Kidney (tissue), 14 donors: ENCODE data around the gene DMC1. TPM values are rescaled to one million over a fixed set of nuclear protein-coding genes. Genes with fewer than 3 reads are reported as not detected.
"Not testable (repeated sequence)": the region's sequence is repeated elsewhere in the genome, so short reads cannot be mapped to it uniquely, and the experiment has no call there.

Experiments
- DNase-seq, 5 donors: peaks; one replicate each; pipeline ENCODE4 v3.0.0-alpha.2; 2013 to 2020
- FAIRE-seq: peaks from 2 replicates; lab custom pipeline; 2012; peaks lifted over from hg19 to GRCh38; lab: Jason Lieb, UNC
- H3K27ac ChIP-seq, 2 donors: one replicate each; pipeline ENCODE4 v1.7.0; 2013; ENCODE audit warnings: low read depth in 2 of 2, low read length in 2 of 2, inconsistent platforms in 1 of 2
- H3K27me3 ChIP-seq: one replicate; pipeline ENCODE4 v1.7.1; 2013; ENCODE audit warnings: low read length, inconsistent platforms; ENCODE audit not compliant: control insufficient read depth, insufficient read depth
- H3K36me3 ChIP-seq, 3 donors: one replicate each; pipeline versions ENCODE4 v1.7.0 to v1.7.1; 2013; ENCODE audit warnings: low read length in 3 of 3, control low read depth in 1 of 3, inconsistent platforms in 1 of 3; ENCODE audit not compliant: insufficient read depth in 3 of 3, control insufficient read depth in 2 of 3
- H3K4me1 ChIP-seq, 3 donors: one replicate each; pipeline versions ENCODE4 v1.7.0 to v1.7.1; 2013; ENCODE audit warnings: low read length in 3 of 3, inconsistent platforms in 1 of 3, low read depth in 1 of 3; ENCODE audit not compliant: control insufficient read depth in 2 of 3, insufficient read depth in 2 of 3
- H3K4me3 ChIP-seq, 3 donors: one replicate each; pipeline versions ENCODE4 v1.7.0 to v1.8.1; 2013; ENCODE audit warnings: low read length in 3 of 3, control low read depth in 1 of 3, inconsistent platforms in 1 of 3
- H3K9ac ChIP-seq, 3 donors: one replicate each; pipeline versions ENCODE4 v1.7.0 to v1.7.1; 2013; ENCODE audit warnings: low read length in 3 of 3, control low read depth in 1 of 3, inconsistent platforms in 1 of 3
- H3K9me3 ChIP-seq, 3 donors: one replicate each; pipeline versions ENCODE4 v1.7.0 to v1.7.1; 2013; ENCODE audit warnings: low read length in 3 of 3, control low read depth in 1 of 3, inconsistent platforms in 1 of 3; ENCODE audit not compliant: control insufficient read depth in 2 of 3, insufficient read depth in 1 of 3
- intact Hi-C: fragments of 100-400 bp; cut with DNase I; formaldehyde crosslinking; loops from one replicate; pipeline ENCODE4 v1.11.1; 2022
- polyA plus RNA-seq: library from polyadenylated mRNA; stranded (reverse); fragments of 350-450 nt; fragmentation: Illumina TruSeq; extraction: RNeasy Lipid Tissue Mini Kit (QIAGEN cat#74804); gene quantifications from one replicate; pipeline ENCODE4 v1.2.3, GENCODE V29; 2014; ENCODE audit warnings: low read depth, low replicate concordance; ENCODE audit not compliant: insufficient read depth
- total RNA-seq: library from RNA; stranded (reverse); fragmentation: NEBNext Ultra II Directional; extraction: Animal tissue kit (Norgen Biotek cat#: 25700); gene quantifications from one replicate; pipeline ENCODE4 v1.2.1, GENCODE V29; 2021
- TF ChIP-seq, protein P1 (sequence below): IDR thresholded peaks from 3 replicates; pipeline ENCODE4 v1.5.1; 2012; ENCODE audit warnings: mild to moderate bottlenecking, moderate library complexity, borderline replicate concordance; ENCODE audit not compliant: insufficient read depth; ENCODE audit errors: extremely low read depth
- donor health status: control.
- donor health status: control.
- donor health status: control.
- donor health status: control.
- donor health status: control.
- donor health status: DM: yes; HTN: yes; CAD: no.
- donor health status: Normal renal cell carcinoma (clear cell type).

The DMC1 gene
- total and polyA plus RNA-seq, 2 donors from 2014 or later, result 0.66 TPM; not detected in 1

DNA sequence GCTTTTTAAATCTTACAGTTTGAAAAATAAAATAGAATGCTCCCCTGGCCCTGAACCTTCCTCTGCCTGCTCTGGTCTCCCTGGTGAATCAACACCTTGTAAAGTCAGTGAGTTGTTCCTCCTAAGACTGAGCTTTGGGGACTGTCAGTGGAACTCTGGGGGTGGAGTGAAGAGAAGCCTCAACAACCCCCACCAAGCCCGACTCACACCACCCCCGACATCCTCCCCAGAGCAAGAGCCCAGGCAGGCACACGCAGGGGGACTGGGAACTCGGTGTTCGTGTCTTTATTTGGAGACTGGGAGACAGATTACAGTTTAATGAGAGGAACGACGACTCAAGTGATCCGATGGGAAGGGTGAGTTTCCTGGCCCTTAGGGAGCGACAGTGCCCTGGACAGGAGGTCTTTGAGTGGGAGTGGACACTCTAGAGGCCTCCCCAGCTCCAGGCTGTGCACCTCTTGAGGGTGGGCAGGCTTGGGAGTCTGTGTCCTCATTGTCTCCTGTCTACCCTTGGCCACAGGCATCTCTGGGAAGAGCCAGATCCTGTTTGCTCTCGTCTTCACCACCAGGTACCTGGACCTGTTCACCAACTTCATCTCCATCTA lies 95.9 kb downstream of the DMC1 start:
- intact Hi-C loops, result no loop called here
- DNase-seq, result peak in 1 of 5 donors; percentile 35

DNA sequence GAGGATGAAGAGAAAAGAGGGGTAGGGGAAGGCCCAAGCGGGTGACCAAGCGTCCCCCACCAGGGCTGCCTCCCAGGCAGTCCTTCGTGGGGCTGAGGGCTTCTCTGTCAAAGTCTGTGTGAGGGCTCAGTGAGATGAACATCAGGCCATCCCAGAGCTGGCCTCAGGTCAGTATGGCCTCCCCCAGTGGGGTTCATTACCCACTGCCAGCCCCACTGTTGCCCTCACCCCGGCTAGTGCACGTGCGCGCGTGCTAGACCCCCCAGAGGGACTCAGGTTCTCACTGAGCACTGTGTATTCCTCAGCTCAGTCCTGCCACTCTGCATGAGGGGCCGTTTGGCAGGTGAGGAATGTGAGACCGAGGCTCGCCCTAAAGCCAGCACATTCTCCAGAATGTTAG lies 98.7 kb downstream of the DMC1 start:
- no peak overlapping the region for H3K9ac ChIP-seq
- FAIRE-seq (no peak), DNase-seq (peak in 2 of 5 donors; percentile 29 to 60)

More for the DNA sequence above, 95.9 kb downstream of the DMC1 start:
- H3K9me3 ChIP-seq, result no peaks in the 10 kb centered on the region
- H3K4me1 ChIP-seq, result no peaks in the 10 kb centered on the region
- no peak for FAIRE-seq
- no peaks in the 10 kb centered on the region for H3K36me3 ChIP-seq
- H3K27me3 ChIP-seq, result no peaks in the 10 kb centered on the region
- TF ChIP-seq, protein P1, sequence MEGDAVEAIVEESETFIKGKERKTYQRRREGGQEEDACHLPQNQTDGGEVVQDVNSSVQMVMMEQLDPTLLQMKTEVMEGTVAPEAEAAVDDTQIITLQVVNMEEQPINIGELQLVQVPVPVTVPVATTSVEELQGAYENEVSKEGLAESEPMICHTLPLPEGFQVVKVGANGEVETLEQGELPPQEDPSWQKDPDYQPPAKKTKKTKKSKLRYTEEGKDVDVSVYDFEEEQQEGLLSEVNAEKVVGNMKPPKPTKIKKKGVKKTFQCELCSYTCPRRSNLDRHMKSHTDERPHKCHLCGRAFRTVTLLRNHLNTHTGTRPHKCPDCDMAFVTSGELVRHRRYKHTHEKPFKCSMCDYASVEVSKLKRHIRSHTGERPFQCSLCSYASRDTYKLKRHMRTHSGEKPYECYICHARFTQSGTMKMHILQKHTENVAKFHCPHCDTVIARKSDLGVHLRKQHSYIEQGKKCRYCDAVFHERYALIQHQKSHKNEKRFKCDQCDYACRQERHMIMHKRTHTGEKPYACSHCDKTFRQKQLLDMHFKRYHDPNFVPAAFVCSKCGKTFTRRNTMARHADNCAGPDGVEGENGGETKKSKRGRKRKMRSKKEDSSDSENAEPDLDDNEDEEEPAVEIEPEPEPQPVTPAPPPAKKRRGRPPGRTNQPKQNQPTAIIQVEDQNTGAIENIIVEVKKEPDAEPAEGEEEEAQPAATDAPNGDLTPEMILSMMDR, result no peak
- no peak overlapping the region for H3K4me3 ChIP-seq
- H3K9ac ChIP-seq, result no peak overlapping the region
- no peak overlapping the region for H3K27ac ChIP-seq

DNA sequence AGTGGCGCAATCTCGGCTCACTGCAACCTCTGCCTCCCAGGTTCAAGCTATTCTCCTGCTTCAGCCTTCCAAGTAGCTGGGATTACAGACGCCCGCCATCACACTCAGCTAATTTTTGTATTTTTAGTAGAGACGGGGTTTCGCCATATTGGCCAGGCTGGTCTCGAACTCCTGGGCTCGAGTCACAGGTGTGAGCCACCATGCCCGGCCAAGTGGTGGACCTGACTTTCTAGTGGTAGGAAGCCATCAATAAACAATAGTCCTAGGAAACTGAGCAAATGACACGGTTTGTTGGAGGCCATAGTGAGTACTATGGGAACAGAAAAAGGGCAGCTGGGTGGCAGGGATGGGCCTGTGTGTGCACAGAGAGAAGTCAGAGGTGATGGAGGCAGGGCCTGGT lies 99.8 kb downstream of the DMC1 start:
- DNase-seq, result peak in 1 of 5 donors; percentile 41
- H3K4me1 ChIP-seq, H3K4me3 ChIP-seq, H3K27ac ChIP-seq, H3K36me3 ChIP-seq, intact Hi-C loops, H3K27me3 ChIP-seq, H3K9me3 ChIP-seq, H3K9ac ChIP-seq, FAIRE-seq: not testable (repeated sequence)

More for the DNA sequence above, 98.7 kb downstream of the DMC1 start:
- Histone ChIP-seq H3K36me3 (no peaks in the 10 kb centered on the region), H3K9me3 (no peaks in the 10 kb centered on the region), H3K4me3 (no peak overlapping the region), H3K27ac (no peak overlapping the region), H3K4me1 (peaks cover 0 to 8% (median 0%) of the 10 kb centered on the region in 3 donors), H3K27me3 (no peaks in the 10 kb centered on the region)
- TF ChIP-seq, protein P1, result no peak
- intact Hi-C loops, result no loop called here

DNA sequence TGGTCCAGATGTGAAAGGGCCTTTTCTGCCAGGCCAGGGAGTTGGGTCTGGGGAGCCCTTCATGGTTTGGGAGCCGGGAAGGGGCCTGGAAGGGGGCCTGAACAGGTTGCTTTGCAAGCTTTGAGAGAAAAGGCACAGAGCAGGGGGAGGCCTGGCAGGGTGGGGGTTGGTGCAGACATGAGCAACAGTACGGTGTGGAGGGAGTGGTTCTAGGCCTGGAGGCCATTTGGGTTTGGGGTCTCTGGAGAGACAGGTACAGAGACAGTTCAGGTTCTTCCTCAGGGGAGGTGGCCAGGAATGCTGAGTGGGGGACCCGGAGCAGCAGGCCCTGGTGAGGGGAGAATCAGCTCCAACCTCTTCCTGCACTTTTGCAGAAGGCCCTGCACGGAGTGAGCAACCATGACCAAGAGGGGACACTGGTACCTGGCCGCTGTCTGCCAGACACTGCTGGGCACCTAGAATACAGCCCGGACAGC lies 100.6 kb downstream of the DMC1 start:
- H3K9ac ChIP-seq, result no peak overlapping the region
- intact Hi-C loops, result no loop called here

More for the DNA sequence above, 100.6 kb downstream of the DMC1 start:
- Histone ChIP-seq H3K9me3 (no peaks in the 10 kb centered on the region), H3K27ac (no peak overlapping the region), H3K4me3 (no peak overlapping the region), H3K4me1 (peaks cover 0 to 8% (median 0%) of the 10 kb centered on the region in 3 donors), H3K36me3 (no peaks in the 10 kb centered on the region), H3K27me3 (no peaks in the 10 kb centered on the region)
- peak in 2 of 5 donors; percentile 39 to 66 for DNase-seq
- no peak for FAIRE-seq
- TF ChIP-seq, protein P1, result no peak

Other genes starting within 250 kb of the DMC1 start
- 0.13 TPM for gene KCNJ4, start 115.0 kb downstream of the DMC1 start, total RNA-seq
- not detected for gene KCNJ4, start 115.0 kb downstream of the DMC1 start, polyA plus RNA-seq
- 16.7 TPM for gene KDELR3, start 102.1 kb downstream of the DMC1 start, total RNA-seq
- gene KDELR3, start 102.1 kb downstream of the DMC1 start, polyA plus RNA-seq, result 11.4 TPM
- 509 TPM for gene DDX17, start 63.9 kb downstream of the DMC1 start, total RNA-seq
- gene DDX17, start 63.9 kb downstream of the DMC1 start, polyA plus RNA-seq, result 133 TPM
- gene FAM227A, start 86.2 kb upstream of the DMC1 start, total RNA-seq, result 3.4 TPM
- gene FAM227A, start 86.2 kb upstream of the DMC1 start, polyA plus RNA-seq, result 0.80 TPM
- gene CBY1, start 86.5 kb upstream of the DMC1 start, total RNA-seq, result 36.0 TPM
- 67.2 TPM for gene CBY1, start 86.5 kb upstream of the DMC1 start, polyA plus RNA-seq
- 55.0 TPM for gene TOMM22, start 111.8 kb upstream of the DMC1 start, total RNA-seq
- gene TOMM22, start 111.8 kb upstream of the DMC1 start, polyA plus RNA-seq, result 103 TPM
- gene JOSD1, start 130.8 kb upstream of the DMC1 start, total RNA-seq, result 42.8 TPM
- gene JOSD1, start 130.8 kb upstream of the DMC1 start, polyA plus RNA-seq, result 12.8 TPM
- gene GTPBP1, start 135.8 kb upstream of the DMC1 start, total RNA-seq, result 52.0 TPM
- gene GTPBP1, start 135.8 kb upstream of the DMC1 start, polyA plus RNA-seq, result 11.7 TPM
- 199 TPM for gene SUN2, start 185.8 kb upstream of the DMC1 start, total RNA-seq
- 41.7 TPM for gene SUN2, start 185.8 kb upstream of the DMC1 start, polyA plus RNA-seq
- gene DNAL4, start 224.0 kb upstream of the DMC1 start, total RNA-seq, result 26.5 TPM
- gene DNAL4, start 224.0 kb upstream of the DMC1 start, polyA plus RNA-seq, result 39.7 TPM